Prostate gland (tissue), 2 donors: Measurements from ENCODE around the gene CDH22.

ENCODE experiments used
- CTCF ChIP-seq, 4 experiments: fragments of 200-600 bp in 2 of 4; fragments of 450-650 bp in 2 of 4; sonication (generic) in 2 of 4; IDR thresholded peaks; 1 replicate in 3 of 4; 2 replicates in 1 of 4; pipeline ENCODE4 v1.5.1; 2016 to 2019; ENCODE audit warnings: antibody characterized with exemption in 4 of 4, mild to moderate bottlenecking in 2 of 4, moderate library complexity in 2 of 4
- POLR2A ChIP-seq: fragments of 450-650 bp; IDR thresholded peaks from one replicate; pipeline ENCODE4 v1.6.1; 2016; ENCODE audit warnings: antibody characterized with exemption, mild to moderate bottlenecking

GRCh38 chr20:46204594-46205186 lies 103.6 kb downstream of the CDH22 start:
- TF ChIP-seq CTCF (IDR thresholded peaks at IDR 0.05), result no peak
- no peak for TF ChIP-seq POLR2A
